Activated CD4-positive, alpha-beta T cell treated with anti-CD3 and anti-CD28 coated beads for 24 hours (primary cell): Measurements from ENCODE around the gene MRPL38.
"Not testable (repeated sequence)": the region's sequence is repeated elsewhere in the genome, so short reads cannot be mapped to it uniquely, and the experiment has no call there.

Experiments used
- DNase-seq, 2 donors: peaks; one replicate each; pipeline ENCODE4 v3.0.0-alpha.2; 2020; ENCODE audit warnings: low read depth in 2 of 2

The MRPL38 gene

DNA sequence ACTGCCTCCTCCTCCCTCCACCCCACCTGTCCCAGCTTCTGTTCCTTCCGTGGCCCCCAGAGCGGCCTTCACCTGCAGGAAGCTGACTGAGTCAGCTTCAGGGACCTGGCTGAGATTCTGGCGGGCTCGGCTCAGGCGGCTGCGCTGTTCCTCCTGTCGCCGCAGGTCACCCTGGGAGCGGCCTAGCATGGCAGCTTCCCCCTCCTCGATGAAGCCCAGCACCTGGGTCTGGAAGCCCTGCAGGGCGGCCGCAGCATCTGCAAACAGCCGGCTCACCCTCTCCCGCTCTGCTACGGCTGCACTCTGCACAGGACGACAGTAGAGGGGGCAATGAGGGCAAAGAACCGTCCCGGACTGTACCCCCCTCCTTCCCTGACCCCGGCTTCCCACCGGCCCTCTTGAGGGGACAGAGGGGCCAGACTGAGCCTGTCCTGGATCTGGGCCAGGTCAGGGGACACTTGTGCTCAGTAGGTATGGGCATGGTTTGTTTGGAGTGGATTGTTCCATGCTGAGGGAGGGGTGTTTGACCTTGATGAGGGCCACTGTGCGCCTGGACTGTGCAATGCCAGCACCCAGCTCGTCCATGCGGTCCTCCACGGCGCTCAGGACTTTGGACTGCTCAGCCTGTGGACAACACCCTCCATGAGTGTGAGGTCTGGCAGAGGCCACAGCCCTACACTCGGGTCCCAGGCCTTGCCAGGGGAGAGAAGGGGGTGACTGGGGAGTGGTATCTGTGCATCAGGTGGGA, 28.3 kb downstream of the MRPL38 start:
- DNase-seq: peak; percentile 43 to 58

DNA sequence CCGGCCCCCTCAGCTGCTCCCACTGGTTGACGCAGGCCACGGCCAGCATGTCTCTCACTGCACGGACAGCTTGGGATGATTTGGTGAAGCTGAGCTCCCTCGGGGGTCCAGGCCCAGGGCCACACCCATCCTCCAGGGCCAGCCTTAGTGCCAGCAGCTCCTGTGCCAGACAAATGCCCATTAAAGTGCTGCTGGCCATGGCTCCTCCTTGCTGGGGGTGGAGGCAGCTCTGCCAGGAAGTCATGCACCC, 28.8 kb downstream of the MRPL38 start:
- no peak for DNase-seq

DNA sequence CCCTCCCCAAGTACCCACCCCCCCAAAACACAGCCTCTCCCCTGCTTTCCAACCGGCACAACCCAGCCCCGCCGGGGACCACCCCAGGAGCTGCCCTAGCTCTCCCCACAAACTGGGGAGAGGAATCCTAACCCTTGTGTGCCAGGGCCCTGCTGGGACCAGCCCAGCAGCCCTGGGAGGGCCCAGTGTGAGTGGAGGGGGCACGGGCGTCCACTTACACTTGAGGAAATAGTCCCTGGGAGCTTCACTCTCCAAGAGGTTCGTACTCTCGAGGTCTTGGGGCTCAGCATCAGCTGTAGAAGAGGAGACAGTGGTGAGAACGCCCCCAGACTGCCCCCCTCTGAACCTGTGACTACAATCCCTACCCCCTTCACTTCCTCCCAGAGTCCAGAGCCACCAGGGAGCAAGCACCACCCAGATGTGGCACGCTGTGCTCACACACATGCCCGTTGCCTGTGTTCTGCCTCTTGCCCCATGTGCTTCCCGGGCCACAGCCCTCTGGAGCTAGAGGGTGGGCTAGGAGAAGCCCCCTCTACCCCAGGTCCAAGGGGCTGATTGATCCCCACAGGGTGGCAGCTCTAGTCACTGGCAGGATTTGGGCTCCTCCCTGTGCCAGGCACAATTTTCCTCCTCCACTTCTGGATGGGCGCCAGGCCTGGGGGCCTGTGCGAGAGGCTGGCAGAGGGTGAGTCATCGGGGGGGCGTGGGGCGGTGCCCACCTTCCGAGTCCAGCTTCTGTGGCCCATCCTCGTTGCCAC, 29.3 kb downstream of the MRPL38 start:
- no peak for DNase-seq

DNA sequence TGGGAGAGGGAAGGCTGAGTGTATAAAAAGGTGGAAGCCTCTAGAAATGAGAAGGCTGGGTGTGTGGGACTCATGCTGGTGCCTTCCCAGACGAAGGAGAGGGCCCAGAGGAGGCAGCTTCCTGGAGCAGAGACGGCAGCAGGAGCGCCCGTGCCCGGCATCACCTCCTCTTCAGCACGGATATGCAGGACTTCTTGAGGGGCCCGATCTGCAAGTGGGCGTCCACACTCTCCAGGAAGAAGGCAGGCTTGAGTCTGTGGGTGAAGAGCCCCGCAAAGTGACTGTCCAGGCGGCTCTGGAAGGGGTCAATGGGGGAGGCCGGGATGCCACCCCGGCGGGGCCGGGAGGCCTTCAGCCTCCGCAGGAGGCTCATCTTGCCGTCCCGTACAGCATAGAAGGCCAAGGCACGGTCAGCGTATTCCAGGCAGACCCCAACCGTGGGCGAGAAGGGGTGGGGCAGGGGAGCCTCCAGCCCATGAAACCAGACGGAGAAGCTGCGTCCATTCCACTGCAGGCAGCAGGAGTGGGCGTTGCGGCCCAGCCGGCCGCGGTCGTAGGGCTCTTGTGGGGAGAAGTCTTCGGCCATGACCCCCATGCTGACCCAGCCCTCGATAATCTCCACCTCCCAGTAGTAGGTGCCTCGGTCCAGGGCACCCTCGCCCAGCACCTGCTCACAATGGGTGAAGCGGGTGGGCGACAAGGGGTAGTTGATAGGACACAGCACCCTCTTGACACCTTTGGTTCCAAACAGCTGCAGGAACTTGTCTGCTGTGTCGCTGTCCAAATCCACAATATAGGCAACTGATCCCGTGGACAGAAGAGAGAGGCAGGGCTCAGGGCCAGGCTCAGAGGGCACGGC, 30.1 kb downstream of the MRPL38 start:
- no peak for DNase-seq

DNA sequence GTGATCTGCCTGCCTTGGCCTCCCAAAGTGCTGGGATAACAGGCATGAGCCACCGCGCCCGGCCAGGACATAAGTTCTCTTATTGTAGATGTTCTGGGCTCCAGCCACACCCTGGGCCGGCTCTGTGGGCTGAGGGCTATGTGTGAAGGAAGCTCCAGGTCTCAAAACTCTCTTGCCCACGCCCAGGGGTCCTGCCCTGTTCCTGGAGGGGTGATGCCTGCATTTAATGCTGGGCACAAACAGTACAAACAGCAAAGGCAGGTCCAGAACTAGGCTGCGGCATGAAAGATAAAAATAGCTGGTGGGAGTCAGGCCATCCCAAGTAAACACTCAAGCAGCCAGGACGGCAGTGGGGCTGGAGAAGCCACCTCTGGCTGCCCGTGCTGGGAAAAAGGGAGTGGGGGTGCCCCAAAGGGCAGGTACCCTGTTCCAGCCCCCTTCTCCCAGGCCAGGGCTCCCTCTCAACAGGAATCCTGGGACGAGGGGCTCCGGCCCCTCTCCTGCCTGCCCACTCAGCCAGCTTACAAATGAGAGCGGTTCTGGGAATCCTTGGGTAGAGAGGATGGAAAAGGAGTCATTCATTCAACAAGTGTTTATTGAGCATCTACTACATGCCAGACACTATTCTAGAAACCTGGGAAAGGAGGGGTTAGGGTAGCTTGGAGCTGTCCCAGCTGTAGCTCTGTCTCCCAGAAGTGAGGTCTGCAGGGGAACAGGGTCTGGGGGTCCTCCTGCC, 30.9 kb downstream of the MRPL38 start:
- no peak for DNase-seq

DNA sequence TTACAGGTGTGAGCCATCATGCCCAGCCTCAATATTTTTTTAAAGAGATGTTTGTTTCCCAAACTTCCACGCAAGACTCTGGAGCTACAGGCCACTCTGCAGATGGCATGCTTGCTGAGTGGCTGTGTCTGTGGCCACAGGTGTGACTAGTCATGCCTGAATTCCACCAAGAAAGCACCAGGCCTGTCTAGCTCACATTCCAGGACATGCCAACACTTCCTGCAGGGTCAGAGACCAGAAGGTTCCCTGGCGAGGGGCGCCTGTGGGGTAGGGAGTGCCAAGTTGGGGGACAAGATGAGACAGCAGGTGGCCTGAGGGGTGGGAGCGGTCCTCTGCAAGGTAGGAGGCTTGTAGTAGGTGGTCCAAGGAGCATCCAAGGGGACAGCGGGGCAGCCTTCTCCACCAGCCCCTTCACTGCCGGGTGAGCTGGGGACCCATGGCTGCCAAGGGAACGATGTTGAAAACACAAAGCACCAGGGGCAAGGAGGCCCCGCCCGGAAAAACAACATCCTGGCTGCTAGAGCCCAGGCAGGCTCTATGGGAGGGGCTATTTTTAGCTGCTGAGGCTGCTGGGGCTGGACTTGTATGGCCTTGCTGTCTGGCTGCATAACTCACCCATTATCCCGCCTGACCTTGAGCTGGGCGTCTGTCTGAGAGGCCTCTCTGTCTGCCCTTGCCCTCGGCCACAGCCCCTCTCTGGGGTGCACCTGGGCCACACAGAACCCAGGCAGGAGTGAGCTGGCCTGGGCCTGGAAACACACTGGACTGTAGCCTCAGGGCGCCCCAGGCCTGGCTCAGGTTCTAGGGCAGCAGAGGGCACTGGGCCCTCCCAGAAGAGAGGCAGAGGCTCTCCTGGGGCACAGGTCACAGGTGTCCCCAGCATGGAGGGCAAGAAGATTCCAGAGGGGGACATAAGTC, 32.0 kb downstream of the MRPL38 start:
- no peak for DNase-seq

DNA sequence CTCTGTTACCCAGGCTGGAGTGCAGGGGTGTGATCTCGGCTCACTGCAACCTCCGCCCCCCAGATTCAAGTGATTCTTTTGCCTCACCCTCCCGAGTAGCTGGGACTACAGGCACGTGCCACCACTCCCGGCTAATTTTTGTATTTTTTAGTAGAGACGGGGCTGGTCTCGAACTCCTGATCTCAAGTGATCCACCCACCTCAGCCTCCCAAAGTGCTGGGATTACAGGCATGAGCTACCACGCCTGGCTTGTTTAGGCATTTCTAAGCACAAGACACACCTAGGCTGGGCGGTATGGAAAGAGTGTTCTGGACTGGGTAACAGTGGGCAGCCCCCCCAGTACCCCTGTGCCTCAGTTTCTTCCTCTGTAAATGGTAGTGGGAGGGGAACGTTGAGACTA, 34.5 kb downstream of the MRPL38 start:
- DNase-seq: not testable (repeated sequence)

DNA sequence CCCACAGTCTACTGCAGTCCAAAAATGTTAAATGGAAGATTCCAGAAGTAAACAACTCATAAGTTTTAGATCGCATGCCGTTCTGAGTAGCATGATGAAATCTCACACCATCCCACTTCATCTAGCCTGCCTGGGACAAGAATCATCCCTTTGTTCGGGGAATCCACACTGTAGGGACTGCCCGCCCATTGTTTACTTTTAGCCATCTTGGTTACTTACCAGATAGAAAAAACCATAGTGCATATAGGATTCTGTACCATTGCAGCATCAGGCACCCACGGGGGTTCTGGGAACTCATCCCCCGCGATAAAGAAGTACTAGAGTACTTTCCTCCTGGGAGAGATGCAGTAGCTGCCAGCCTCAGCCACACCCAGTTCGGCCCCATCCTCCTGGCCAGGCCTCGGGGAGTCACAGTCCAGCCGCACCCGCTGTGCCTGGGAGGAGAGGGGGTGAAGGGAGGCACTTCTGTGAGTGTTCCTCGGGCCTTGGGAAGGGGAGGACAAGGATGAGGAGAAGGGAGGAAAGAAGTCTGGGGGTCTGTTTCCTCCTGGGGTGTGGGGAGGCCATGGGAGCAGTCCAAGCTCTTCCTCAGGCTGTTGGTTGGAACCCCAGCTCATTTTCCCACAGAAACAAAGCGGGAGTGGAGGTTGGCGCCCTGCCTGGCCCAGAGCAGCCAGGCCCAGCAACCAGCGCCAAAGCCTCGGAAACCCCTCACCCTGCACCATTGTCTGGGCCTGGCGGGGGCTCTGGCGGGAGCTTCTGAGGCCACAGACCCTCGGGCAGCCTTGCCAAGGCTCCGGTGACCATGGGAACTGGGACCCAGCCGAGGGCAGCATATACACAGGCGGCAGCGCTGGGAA, 35.2 kb downstream of the MRPL38 start:
- DNase-seq: no peak

DNA sequence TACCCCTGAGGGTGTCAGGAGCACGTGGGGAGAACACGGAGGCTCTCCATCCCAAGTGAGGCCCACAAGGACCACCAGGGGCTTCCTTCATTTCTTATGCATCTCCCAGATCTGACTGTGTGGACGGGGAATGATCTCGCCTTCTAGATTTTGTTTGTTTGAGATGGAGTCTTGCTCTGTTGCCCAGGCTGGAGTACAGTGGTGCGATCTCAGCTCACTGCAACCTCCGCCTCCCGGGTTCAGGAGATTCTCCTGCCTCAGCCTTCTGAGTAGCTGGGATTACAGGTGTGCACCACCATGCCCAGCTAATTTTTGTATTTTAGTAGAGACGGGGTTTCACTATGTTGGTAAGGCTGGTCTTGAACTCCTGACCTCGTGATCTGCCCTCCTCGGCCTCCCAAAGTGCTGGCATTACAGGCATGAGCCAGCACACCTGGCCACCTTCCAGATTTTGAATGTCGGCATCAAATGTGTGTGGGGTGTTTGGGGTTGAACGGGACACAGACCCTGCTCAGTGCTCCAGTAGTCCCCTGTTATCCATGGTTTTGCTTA, 35.9 kb downstream of the MRPL38 start:
- DNase-seq: not testable (repeated sequence)

DNA sequence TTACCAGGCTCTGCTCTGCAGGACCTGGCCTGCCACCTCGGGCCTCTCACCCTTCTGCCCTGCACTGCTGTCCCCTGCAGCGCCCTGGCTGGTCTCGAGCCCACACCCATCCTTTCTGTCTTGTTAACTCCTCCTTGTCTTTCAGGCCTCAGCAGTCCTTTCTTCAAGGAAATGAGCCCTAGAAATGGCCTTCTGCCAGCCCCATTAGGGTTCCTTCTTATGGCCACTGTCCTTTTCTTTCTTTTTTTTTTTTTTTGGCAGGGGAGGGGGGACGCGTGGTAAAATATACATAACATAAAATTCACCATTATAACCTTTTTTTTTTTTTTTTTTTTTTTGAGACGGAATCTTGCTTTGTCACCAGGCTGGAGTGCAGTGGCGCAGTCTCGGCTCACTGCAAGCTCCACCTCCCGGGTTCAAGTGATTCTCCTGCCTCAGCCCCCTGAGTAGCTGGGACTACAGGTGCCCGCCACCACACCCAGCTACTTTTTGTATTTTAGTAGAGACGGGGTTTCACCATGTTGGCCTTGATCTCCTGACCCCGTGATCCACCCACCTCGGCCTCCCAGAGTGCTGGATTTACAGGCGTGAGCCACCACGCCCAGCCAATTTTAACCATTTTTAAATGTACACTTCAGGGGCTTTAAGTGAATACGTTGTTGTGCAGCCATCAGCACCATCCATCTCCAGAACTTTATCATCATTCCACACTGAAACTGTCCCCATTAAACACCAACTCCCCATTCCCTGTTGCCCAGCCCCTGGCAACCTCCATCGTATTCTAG, 39.1 kb downstream of the MRPL38 start:
- not testable (repeated sequence) for DNase-seq

DNA sequence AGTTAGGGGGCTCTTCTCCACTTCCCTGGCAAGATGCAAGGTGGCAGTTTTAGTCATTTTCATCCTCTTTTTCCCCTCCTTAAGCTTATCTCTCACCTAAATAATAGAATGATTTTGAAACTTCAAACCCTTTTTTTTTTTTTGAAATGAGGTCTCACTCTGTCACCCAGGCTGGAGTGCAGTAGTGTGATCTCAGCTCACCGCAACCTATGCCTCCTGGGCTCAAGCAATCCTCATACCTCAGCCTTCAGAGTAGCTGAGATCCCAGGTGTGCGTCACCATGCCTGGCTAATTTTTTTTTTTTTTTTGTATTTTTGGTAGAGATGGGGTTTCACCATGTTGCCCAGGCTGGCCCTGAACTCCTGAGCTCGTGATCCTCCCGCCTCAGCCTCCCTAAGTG, 39.8 kb downstream of the MRPL38 start:
- not testable (repeated sequence) for DNase-seq

DNA sequence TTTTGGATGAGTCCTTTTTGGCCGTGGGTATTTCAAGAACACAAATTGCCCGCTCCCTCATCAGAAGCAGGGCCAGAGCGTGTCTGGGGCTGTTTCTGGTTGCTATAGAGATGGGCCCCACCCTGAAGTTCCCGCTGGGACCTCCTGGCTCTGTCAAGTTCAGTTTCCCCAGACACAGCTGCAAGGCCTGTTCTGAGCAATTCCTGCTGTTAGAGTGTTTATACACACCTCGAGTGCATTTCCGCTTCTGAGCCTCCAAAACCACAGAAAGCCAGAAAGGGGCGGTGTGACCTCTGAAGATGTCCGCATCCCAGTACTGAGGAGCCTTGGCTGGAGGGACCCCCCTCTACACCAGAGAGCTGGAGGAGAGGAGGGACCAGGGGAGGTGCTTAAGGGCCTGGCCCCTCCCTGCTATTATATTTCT, 40.2 kb downstream of the MRPL38 start:
- DNase-seq: no peak

DNA sequence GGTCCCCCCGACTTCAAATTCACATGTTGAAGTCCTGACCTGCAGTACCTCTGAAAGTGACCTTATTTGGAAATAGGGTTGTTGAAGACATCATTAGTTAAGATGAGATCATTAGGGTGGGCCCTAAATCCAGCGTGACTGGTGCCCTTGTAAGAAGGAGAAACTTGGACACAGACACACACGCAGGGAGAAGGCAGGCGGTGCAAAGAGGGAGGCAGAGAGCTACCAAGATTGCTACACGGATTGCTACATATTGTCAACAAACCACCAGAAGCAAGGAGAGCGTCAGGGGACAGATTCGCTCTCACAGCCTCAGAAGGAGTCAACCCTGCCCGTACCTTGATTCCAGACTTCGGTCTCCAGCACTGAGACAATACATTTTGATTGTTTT, 42.8 kb downstream of the MRPL38 start:
- no peak for DNase-seq

DNA sequence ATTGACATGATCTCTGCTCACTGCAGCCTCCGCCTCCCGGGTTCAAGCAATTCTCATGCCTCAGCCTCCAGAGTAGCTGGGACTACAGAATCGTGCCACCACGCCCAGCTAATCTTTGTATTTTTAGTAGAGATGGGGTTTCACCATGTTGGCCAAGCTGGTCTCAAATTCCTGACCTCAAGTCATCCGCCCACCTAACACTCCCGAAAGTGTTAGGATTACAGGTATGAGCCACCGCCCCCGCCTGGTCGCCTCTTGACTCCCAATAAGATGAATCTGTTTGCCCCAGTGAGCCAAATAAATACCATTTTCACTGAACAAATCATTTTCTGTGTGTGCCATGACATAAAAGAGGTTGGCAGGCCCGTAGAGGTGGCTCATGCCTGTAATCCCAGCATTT, 45.3 kb downstream of the MRPL38 start:
- DNase-seq: not testable (repeated sequence)

DNA sequence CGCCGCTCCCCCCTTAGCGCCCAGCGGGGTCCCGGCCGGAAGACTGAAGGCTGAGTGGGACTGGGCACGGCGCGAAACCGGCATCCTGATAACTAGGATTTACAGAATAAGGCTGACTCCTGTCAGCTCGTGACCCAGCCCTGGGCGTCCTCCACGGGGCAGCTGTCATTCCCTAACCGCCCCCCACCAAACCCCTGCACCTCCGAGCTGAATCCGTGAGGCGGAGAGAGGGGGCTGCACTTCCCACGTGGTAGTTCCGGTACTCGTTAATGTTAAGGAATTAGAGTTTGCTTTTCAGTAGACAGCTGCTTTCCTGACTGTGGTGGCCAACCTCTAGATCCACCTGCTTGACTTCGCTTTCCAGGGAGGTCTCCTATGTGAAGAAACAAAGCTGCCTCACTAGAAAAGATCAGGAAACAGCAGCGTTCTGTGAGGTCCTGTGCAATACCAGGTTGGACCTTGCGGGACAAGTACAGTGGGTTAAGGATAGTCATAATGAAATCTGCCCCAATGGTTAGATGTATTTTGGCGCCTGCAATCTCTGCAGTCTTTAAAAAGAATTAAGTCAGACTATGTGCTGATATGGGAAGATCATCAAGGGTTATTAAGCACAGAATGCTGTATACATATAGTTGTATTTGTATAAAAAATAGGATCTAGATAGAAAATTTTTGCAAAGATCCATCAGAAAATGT, 48.5 kb downstream of the MRPL38 start:
- no peak for DNase-seq

DNA sequence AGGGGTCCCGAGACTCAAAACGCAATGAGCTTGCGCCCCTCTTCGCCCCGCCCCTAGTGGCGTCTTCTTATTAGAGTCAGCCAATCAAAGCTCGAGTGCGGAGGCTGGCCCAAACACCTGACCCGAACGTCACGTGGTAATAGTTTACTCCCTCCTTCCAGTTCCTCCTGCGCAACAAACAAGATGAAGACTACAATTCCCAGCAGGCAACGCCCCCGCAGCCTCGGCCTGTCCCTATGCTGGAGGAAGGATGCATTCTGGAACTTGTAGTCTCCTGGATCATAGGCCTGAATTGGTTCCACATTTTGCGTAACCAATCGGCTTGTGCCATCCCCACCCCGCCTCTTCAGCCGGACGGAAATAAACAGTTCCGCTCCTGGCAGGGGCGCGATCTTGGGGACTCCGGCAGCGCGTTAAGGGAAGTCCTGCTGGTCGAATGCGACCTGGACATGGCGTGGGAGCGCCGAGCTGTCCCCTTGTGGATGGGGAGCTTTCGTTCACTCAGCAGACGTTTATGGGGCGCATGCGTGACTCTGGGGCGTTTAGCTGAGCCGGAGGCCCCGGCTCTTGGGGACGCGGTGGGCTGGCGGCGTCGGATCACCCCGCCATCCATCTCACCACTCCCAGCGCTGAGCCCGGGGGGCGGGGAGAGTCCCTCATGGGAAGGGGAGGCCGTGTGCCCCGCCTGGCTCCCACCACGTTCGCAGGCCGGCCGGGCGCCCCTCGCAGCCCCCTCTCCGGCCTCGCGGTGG, 49.2 kb downstream of the MRPL38 start, which contains the start of gene WBP2:
WBP2 (minus strand) TSS at position 26 of the 752 bp plus-strand sequence. CDS start 38 bp downstream, outside the sequence.
- peak; percentile 92 to 96 for DNase-seq

DNA sequence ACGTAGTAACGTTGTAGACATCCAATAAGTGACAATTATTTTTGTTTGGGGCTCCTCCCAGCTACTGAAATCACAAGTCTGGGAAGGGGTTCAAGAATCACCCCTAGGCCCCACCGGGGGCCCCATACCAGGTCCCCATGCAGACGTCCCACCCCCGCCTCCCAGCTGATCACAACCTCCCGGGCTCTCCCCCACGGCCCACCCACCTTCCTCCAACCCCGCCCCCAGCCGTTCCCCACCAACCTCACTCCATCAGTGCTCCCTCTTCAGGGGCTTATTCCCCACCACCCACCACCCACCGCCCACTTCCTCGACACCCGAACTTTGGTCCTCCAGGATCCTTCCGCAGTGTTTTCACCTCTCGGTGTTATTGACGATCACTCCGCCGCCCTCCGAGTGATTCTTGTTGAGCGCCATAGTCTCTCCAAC, 49.8 kb downstream of the MRPL38 start:
- DNase-seq: no peak
